ENCODE measurements around the gene SKOR2.
"Not testable (repeated sequence)": the region's sequence is repeated elsewhere in the genome, so short reads cannot be mapped to it uniquely, and the experiment has no call there.

Gene SKOR2

DNA sequence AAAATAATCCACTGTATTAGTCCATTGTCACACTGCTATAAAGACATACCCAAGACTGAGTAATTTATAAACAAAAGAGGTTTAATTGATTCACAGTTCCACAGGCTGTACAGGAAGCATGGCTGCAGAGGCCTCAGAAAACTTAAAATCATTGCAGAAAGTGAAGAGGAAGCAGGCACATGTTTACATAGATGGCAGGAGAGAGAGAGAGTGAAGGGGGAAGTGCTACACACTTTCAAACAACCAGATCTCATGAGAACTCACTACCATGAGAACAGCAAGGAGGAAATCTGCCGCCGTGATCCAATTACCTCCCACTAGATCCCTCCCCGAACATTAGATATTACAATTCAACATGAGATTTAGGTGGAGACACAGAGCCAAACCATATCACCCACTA is 55.5 kb downstream of the SKOR2 start:
- not testable (repeated sequence) for DNase-seq

DNA sequence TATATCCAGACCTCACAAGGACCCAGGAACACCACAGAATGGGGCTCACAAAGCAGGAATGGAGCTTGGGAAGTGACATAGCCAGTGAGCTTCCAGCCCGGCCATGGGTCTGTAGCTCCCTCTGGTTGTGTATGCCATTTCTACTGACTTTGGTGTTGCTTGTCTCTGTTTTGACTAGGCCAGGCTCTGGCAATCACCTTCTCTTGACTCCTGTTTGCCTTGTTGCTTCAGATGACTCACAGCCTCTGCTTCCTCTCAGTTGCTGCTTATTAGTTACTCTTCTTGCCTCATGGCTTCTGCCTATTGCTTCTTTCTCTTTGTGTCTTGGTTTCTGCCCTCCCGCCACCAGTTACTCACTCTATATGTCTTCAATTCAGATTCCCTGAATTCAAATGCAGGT is 59.5 kb downstream of the SKOR2 start:
- DNase-seq: no peak

DNA sequence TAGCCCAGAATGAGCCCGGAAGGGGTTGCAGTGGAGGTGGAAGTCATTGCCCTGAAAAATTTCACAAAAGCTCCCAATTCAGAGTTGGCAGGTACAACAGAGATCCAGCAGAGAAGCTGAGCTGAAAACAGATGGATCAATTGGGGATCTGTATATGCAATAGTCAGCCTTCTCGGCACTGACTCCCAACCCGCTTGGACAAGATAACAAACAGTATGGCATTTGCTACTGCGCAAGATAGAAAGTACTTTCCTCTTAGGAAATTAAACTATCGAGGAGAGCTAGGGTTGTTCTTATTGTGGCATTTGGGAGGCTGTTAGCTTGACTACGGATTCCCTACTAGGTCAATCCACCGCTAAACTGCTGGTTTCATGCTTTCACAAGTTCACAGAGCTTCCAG is 63.7 kb downstream of the SKOR2 start:
- DNase-seq: no peak

DNA sequence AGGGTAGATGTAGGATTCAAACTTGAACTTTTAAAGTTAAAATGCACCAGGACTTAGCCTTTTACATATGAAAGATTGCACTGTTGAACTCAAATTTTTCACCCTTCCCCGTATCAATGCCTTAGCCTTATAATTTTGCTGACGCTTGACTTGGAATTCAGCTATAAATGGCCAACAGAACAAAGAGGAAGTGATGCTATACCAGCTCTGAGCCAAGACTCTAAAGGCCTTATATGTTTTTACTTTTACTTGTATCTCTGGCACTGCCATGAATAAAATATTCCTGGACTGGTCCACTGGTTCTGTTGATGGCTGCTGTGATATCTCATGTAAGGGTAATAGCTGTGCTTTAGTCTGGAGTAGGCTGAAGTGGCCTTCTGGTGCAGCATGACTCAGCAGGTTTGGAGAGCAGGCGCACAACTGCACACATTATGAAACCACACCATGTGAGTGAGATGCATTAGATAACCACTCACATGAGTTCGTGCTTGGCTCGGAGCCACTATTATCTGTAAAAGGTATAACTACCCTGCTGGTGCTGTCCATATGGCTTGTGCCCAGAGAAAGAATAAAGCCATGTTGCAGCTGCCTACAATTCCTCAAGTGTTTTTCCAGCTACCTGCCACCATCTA is 66.9 kb downstream of the SKOR2 start:
- DNase-seq: no peak

- not testable (repeated sequence) for DNase-seq
These were observed 69.3 kb downstream of the SKOR2 start for GRCh38 chr18:47182156-47182555.

DNA sequence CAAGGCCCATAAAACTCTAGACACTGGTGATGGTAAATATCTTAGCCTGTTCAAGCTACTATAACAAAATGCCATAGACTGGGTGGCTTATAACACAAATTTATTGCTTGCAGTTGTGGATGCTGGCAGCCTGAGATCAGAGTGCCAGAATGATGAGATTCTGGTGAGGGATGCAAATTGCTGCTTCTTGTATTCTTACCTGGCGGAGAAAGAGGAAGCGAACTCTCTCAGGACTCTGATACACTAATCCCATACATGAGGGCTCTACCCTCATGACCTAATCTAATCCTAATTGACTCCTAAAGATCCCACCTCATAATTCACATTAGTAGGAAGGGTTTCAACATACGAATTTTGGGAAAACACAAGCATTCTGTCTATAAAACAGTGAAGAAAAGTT is 70.7 kb downstream of the SKOR2 start:
- DNase-seq: no peak

DNA sequence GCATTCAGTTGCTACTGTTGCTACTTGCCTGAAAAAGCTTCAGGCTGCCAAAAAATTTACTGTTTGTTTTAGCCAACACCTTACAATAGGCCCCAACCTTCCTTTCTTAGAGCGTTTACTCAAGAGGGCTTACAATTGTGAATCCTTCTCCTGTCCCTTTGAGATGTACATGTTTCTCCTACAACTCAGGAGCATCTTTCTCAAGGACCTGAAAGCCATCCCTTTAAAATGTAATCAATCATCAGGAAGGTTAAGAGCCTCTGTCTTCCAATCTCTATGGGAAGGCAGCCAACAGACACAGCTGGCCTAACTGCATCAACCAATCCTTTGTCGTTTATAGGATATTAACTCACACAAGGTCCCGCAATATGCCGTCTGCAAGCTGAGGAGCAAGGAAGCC is 71.9 kb downstream of the SKOR2 start:
- DNase-seq: peak; percentile 89

DNA sequence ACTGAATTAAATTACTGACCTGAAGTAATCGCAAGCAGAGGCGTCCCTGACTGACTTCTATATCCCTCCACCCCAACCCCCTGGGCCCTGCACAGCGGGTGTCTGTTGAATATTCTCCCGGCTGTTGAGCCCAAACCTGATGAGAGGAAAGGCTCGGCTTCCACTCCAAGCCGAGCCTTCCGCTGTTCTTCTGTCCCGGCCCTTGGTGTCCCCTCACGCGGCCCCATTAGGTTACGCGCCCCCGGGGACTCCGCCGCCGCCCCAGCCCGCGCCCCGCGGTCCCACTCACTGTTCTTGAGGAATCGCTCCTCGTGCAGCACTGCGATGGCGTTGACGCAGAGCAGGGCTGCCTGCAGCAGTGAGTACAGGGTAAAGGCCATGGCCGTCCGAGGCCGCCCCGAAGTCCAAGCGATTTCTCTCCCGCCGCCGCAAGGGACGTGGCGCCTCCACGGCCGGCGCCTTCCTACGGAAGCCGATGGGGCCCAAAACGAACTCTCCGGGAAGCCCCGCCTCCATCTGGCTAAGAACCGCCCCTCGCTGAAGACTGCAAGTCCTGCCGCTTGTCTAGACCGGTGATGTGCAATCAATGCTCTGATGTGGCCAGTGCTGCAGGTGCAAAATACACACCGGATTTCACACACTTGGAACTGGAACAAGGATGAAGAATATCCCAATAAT is 75.4 kb downstream of the SKOR2 start, which contains the start of gene IER3IP1:
Gene IER3IP1, minus strand, starts transcription at position 467 of the 678 bp plus-strand sequence. Its CDS starts 87 bp downstream, at position 380.
- DNase-seq: peak; percentile 95

DNA sequence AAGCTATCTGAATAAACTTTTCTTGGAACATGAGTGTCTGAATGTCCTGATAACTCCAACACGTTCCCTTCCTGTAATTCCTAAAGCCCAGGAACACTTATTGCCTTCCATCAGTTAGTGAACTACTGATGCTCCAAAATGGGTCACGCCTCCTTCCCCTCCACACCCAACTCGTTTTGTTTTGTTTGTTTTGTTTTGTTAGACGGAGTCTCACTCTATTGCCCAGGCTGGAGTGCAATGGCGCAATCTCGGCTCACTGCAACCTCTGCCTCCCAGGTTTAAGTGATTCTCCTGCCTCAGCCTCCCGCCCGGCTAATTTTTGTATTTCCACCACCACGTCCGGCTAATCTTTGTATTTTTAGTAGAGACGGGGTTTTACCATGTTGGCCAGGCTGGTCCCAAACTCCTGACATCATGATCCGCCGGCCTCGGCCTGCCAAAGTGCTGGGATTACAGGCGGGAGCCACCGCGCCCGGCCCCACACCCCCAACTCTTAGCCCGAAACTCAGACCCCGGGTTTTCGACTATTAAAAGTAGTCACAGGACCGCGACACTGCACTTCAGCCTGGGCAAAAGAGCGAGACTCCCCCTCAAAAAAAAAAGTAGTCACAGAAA is 76.1 kb downstream of the SKOR2 start:
- peak; percentile 39 for DNase-seq

DNA sequence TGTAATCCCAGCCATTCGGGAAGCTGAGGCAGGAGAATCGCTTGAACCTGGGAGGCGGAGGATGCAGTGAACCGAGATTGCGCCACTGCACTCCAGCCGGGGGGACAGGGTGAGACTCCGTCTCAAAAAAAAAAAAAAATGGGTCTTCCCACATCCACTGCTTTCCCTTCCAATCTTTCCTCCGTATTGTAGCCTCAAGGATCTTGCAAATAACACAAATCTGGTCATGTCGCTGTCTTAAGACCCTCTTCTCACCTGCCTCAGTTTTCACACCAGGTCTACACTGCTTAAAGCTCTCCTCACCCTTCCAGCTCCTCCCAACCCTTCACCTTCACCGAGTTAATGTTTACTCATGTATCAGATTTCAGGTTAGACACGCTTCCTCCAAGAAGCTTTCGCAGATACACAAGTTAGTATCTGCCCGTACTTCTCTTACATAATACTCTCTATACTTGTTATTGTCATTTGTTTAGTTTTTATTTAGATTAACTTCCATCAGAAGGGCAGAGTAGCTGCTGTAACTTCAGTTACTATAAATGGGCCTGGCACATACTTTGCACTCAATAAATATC is 76.8 kb downstream of the SKOR2 start:
- no peak for DNase-seq

DNA sequence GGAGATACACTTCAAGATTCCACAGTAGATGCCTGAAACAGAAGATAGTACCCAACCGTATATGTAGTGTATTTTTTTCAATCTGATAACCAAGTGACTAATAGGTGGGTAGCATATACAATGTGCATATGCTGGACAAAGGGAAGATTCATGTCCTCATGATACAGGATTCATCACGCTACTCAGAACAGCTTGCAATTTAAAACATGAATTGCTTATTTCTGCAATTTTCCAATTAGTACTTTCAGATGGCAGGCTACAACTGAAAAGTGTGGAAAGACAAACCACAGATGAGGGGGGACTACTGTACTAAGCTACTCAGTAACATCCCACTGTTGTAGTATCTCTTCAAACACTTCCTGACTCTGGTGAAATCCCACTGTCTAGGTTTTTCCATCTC is 79.0 kb downstream of the SKOR2 start:
- no peak for DNase-seq

DNA sequence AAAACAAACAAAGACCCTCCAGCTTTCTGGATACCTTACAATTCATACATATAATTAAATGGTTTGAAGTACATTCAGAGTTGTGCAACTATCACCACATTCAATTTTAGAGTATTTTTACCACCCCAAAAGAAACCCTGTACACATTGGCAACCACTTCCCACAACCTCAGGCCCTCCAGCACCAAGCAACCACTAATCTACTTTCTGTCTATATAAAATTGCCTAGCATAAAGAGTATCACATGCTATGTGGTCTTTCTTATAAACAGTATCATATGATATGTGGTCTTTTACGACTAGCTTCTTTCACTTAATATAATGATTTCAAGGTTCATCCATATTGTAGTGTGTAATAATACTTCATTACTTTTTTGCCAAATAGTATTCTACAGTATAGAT is 82.5 kb downstream of the SKOR2 start:
- DNase-seq: no peak

GRCh38 chr18:47168509-47168908 is 83.0 kb downstream of the SKOR2 start:
- DNase-seq: no peak

DNA sequence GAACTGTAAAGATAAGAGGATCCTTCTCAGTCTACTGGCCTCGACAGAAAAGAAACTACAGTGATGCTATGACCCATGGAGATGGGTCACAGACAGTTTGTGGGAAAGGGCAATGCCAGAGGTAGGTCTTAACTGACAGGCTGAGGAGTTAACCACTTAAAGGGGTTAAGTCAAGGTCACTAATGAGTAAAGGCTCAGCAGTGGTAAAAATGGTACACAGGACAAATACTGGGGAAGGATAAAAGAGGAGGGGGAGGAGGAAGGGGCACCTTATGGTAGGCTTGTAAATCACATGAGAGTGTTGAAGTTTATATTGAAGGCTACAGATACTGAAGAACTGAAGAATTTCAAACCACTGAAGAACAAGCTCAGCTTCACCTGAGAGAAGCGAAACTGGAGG is 85.2 kb downstream of the SKOR2 start:
- no peak for DNase-seq

GRCh38 chr18:47163241-47163640 is 88.2 kb downstream of the SKOR2 start:
- DNase-seq: no peak

- DNase-seq: no peak
These were observed 91.2 kb downstream of the SKOR2 start for GRCh38 chr18:47160256-47160655.

GRCh38 chr18:47158404-47158803 is 93.1 kb downstream of the SKOR2 start:
- not testable (repeated sequence) for DNase-seq
